HG02571 (cell line): ENCODE data around the gene PRDX3.
A peak's percentile ranks its signal among the peaks of the same experiment; 100 is the strongest.

Experiments
- ATAC-seq: cut with Tn5 transposase; IDR thresholded peaks from one replicate; pipeline ENCODE4 v1.9.1; 2021; ENCODE audit warnings: mild to moderate bottlenecking, moderate library complexity; ENCODE audit not compliant: unreplicated experiment

Gene PRDX3

DNA sequence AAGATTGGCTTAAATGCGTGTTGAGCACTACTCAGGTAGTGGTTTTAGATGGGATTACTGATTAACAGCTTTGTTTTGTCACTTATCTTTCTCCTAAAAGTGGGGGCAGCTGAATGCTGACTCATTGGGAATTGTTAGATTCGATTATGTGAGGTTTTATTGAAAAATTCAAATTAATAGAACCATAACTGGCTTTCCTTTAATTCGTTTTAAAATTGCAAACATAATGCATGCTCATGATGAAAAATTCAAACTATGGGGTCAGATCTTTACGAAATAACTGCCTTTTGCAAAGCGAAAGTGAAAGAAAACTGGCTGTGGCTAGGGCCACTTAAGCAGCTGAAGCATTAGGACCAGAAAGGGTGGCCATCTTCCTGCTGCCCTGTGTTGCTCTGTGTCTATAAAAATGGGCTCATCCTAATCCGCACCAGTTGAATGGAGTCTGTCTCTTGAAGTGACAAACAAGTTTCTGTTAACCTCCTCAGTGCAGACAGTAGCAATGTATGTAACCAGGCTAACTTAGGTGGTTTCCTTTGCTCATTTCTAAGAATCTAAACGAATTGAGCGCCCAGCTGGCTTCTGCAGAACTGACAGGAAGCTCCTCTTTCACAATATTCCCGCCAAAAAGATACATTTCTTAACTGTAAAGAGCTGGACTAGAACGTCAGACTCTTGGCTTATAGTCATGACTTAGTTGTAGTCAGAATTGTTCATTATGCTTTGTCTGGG lies 46.9 kb downstream of the PRDX3 start:
- ATAC-seq: no peak

DNA sequence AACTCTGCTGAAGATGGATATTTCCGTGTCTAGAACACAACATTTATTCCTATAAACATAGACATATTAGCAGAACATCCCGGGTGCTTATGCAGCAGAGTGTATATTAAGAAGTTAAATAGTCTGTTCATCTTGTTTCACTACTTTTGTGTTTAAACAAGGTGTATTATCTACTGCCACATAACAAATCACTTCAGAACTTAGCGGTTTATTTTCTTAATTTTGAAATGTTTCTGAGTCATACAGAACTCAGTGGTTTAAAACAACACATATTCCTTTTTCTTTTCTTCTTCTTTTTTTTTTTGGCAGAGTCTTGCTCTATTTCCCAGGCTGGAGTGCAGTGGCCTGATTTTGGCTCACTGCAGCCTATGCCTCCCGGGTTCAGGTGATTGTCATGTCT lies 48.9 kb downstream of the PRDX3 start:
- ATAC-seq: no peak

DNA sequence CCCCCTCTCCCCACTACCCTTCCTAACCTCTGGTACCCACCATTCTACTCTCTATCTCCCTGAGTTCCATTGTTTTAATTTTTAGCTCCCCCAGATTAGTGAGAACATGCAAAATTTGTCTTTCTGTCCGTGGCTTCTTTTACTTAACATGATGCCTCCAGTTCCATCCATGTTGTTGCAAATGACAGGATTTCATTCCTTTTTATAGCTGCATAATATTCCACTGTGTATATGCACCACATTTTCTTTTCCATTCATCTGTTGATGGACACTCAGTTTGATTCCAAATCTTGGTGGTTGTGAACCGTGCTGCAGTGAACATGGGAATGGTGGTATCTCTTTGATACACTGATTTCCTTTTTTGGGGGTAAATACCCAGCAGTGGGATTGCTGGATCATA lies 52.7 kb downstream of the PRDX3 start:
- no peak for ATAC-seq

DNA sequence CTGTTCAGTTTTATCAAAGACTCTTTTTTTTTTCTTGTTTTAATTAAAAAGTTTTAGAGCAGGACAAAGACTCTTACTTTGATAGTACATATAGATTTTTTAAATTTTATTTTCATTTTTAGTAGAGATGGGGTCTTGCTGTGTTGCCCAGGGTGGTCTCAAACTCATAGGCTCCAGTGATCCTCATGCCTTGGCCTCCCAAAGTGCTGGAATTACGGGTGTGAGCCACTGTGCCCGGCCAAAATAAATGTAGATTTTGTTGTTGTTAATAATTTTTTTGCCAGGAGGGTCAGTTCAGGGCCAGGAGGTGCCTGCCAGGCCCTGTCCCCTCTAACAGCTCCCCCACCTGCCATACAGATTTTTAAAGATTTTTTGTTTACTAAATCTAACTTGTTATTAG lies 57.7 kb downstream of the PRDX3 start:
- ATAC-seq: no peak

DNA sequence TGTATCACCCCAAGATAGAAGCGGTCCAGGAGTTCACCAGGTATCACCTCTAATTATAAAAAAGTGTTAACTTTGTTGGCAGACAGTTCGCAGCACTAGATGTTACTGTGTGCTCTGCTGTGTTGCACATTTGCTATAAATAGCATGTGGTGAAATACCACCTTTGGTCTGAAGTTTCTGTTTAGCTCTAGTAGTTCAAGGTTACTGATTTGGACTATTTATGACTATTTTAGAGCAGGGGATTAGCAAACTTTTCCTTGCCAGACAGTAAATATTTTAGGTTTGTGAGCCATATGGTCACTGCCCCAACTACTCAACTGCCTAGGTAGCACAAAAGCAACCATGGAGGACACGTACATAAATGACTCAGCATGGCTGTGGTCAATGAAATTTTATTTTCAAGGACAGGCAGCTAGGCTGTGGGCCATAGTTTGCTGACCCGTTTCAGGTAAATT lies 58.2 kb downstream of the PRDX3 start:
- ATAC-seq: peak; percentile 85

DNA sequence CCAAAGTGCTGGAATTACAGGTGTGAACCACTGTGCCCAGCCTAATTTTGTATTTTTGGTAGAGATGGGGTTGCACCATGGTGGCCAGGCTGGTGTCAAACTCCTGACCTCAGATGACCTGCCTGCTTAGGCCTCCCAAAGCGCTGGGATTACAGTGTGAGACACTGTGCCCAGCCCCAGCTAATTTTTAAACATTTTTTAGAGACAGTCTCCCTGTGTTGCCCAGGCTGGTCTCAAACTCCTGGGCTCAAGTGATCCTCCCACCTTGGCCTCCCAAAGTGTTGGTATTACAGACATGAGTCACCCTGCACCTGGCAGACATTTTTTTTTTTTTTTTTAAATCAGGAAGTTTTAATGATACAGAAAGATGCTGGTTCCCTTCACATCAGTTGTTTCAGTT lies 59.2 kb downstream of the PRDX3 start:
- ATAC-seq: no peak

DNA sequence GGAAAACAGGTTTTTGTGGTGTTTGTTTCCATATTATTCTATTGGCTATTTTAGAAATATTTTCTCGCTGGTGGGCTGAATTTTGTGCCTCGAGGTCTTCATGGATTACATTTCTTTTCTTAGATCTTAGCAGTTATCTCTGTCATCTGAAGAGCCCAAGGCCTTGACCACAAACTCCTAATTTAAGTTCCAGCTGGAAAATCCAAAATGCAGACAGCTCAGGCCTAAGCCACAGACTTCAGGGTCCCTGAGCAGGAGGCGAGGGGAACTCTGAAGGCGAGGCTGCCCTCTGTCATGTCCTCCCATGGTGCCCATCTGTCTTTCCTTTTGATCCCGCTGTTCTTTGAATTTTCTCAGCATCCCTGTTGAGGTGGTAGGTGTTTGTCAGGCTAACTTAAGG lies 60.4 kb downstream of the PRDX3 start:
- no peak for ATAC-seq
